Breast epithelium (tissue), 3 donors: ENCODE data around the gene SMIM24.

Experiments
- POLR2AphosphoS5 ChIP-seq, 3 donors: sonication (generic); formaldehyde crosslinking; IDR thresholded peaks; one replicate each; pipeline ENCODE4 v1.6.1; 2017; ENCODE audit warnings: antibody characterized with exemption in 3 of 3
- TF ChIP-seq, protein P1 (sequence below), 3 donors: fragments of 450-650 bp; IDR thresholded peaks; one replicate each; pipeline ENCODE4 v1.5.1; 2016 to 2017; ENCODE audit warnings: antibody characterized with exemption in 3 of 3, mild to moderate bottlenecking in 3 of 3, moderate library complexity in 3 of 3

DNA sequence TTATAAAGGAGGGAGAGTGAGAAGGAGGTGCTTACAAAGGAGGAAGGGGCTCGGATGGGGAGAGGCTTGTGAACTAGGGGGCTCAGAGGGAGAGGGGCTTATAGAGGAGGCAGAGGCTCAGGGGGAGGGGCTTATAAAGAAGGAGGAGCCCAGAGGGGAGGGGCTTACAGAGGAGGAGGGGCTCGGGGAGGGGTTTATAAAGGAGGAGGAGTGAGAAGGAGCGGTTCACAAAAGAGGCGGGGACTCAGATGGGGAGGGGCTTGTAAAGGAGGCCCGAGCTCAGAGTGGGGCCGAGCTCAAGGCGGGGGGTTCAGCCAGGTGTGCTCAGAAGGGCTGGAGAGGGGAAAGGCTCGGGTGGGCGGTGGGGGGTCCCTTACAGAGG lies 500 bp downstream of the SMIM24 start:
- TF ChIP-seq POLR2AphosphoS5 (IDR thresholded peaks at IDR 0.05): no peak
- TF ChIP-seq, protein P1, sequence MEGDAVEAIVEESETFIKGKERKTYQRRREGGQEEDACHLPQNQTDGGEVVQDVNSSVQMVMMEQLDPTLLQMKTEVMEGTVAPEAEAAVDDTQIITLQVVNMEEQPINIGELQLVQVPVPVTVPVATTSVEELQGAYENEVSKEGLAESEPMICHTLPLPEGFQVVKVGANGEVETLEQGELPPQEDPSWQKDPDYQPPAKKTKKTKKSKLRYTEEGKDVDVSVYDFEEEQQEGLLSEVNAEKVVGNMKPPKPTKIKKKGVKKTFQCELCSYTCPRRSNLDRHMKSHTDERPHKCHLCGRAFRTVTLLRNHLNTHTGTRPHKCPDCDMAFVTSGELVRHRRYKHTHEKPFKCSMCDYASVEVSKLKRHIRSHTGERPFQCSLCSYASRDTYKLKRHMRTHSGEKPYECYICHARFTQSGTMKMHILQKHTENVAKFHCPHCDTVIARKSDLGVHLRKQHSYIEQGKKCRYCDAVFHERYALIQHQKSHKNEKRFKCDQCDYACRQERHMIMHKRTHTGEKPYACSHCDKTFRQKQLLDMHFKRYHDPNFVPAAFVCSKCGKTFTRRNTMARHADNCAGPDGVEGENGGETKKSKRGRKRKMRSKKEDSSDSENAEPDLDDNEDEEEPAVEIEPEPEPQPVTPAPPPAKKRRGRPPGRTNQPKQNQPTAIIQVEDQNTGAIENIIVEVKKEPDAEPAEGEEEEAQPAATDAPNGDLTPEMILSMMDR (IDR thresholded peaks at IDR 0.05): no peak
